Liver (tissue), 9 donors: ENCODE measurements around the gene NAV2. TPM values are rescaled to one million over a fixed set of nuclear protein-coding genes. Genes with fewer than 3 reads are reported as not detected.

Source experiments
- DNase-seq: peaks from one replicate; pipeline ENCODE4 v3.0.0-alpha.2; 2017; ENCODE audit warnings: low spot score
- H3K27ac ChIP-seq, 2 donors: one replicate each; pipeline ENCODE4 v1.7.0; 2013; ENCODE audit warnings: inconsistent platforms in 2 of 2, low read length in 2 of 2, control low read depth in 1 of 2, low read depth in 1 of 2, mild to moderate bottlenecking in 1 of 2
- H3K27me3 ChIP-seq, 4 donors: one replicate each; pipeline versions ENCODE4 v1.6.1 to v1.7.0; 2013; ENCODE audit warnings: low read length in 3 of 4, inconsistent platforms in 1 of 4, mild to moderate bottlenecking in 1 of 4, moderate library complexity in 1 of 4; ENCODE audit not compliant: control insufficient read depth in 4 of 4, insufficient read depth in 4 of 4
- H3K36me3 ChIP-seq, 4 donors: one replicate each; pipeline versions ENCODE4 v1.6.1 to v1.7.0; 2013; ENCODE audit warnings: low read length in 3 of 4, mild to moderate bottlenecking in 3 of 4, low read depth in 1 of 4, moderate library complexity in 1 of 4; ENCODE audit not compliant: control insufficient read depth in 4 of 4, insufficient read depth in 3 of 4
- H3K4me1 ChIP-seq, 4 donors: one replicate each; pipeline versions ENCODE4 v1.6.1 to v1.7.0; 2013; ENCODE audit warnings: low read length in 3 of 4, mild to moderate bottlenecking in 3 of 4, moderate library complexity in 1 of 4; ENCODE audit not compliant: control insufficient read depth in 4 of 4, insufficient read depth in 4 of 4
- H3K4me3 ChIP-seq, 3 donors: one replicate each; pipeline versions ENCODE4 v1.6.1 to v1.7.0; 2013; ENCODE audit warnings: low read length in 3 of 3, control low read depth in 1 of 3, low read depth in 1 of 3, mild to moderate bottlenecking in 1 of 3
- H3K9ac ChIP-seq, 2 donors: one replicate each; pipeline ENCODE4 v1.7.0; 2013; ENCODE audit warnings: low read length in 2 of 2, mild to moderate bottlenecking in 2 of 2, moderate library complexity in 2 of 2, control low read depth in 1 of 2, low read depth in 1 of 2
- H3K9me3 ChIP-seq, 4 donors: one replicate each; pipeline versions ENCODE4 v1.6.1 to v1.7.0; 2013; ENCODE audit warnings: low read length in 3 of 4; ENCODE audit not compliant: control insufficient read depth in 4 of 4
- EGR1 ChIP-seq, 2 donors: IDR thresholded peaks; 2 replicates each; pipeline ENCODE4 v1.6.1; 2016 to 2018; ENCODE audit warnings: antibody characterized with exemption in 2 of 2, low read depth in 2 of 2
- FOXA1 ChIP-seq: IDR thresholded peaks from 2 replicates; pipeline ENCODE4 v1.6.1; 2016; ENCODE audit warnings: antibody characterized with exemption
- FOXA2 ChIP-seq: IDR thresholded peaks from 2 replicates; pipeline ENCODE4 v1.6.1; 2016; ENCODE audit warnings: antibody characterized with exemption
- GABPA ChIP-seq, 2 donors: IDR thresholded peaks in 1 of 2; conservative IDR thresholded peaks in 1 of 2; 2 replicates each; pipeline ENCODE4 v1.6.1; 2016; ENCODE audit warnings: antibody characterized with exemption in 2 of 2, mild to moderate bottlenecking in 1 of 2, moderate library complexity in 1 of 2
- HNF4A ChIP-seq, 2 donors: conservative IDR thresholded peaks; 2 replicates each; pipeline ENCODE4 v1.6.1; 2016; ENCODE audit warnings: antibody characterized with exemption in 2 of 2, mild to moderate bottlenecking in 2 of 2
- HNF4G ChIP-seq: IDR thresholded peaks from 2 replicates; pipeline ENCODE4 v1.6.1; 2016; ENCODE audit warnings: antibody characterized with exemption
- JUND ChIP-seq, 2 donors: IDR thresholded peaks; 2 replicates each; pipeline ENCODE4 v1.6.1; 2016; ENCODE audit warnings: antibody characterized with exemption in 2 of 2
- MAX ChIP-seq: IDR thresholded peaks from 2 replicates; pipeline ENCODE4 v1.6.1; 2016; ENCODE audit warnings: antibody characterized with exemption
- NR2F2 ChIP-seq: IDR thresholded peaks from 2 replicates; pipeline ENCODE4 v1.6.1; 2016; ENCODE audit warnings: antibody characterized with exemption
- RAD21 ChIP-seq, 2 donors: IDR thresholded peaks; 2 replicates each; pipeline ENCODE4 v1.6.1; 2016; ENCODE audit warnings: antibody characterized with exemption in 2 of 2, mild to moderate bottlenecking in 2 of 2
- RXRA ChIP-seq, 2 donors: IDR thresholded peaks; 2 replicates each; pipeline ENCODE4 v1.6.1; 2017 to 2018; ENCODE audit warnings: antibody characterized with exemption in 2 of 2, mild to moderate bottlenecking in 1 of 2
- SP1 ChIP-seq: IDR thresholded peaks from 2 replicates; pipeline ENCODE4 v1.6.1; 2018; ENCODE audit warnings: antibody characterized with exemption, mild to moderate bottlenecking
- YY1 ChIP-seq: IDR thresholded peaks from 2 replicates; pipeline ENCODE4 v1.6.1; 2016; ENCODE audit warnings: antibody characterized with exemption, mild to moderate bottlenecking
- WGBS: extraction: QIAGEN DNeasy Blood & Tissue Kit; methylation state at CpG from one replicate; pipeline ENCODE4 v1.1.7; 2013; 5-methylcytosine and 5-hydroxymethylcytosine counted together
- polyA plus RNA-seq, 2 donors: library from polyadenylated mRNA; stranded (reverse) in 1 of 2; unstranded in 1 of 2; fragments of 200-250 nt in 1 of 2; fragments of >200 nt in 1 of 2; fragmentation: Nextera tagmentation in 1 of 2; extraction: Ambion mirVana in 1 of 2; gene quantifications; one replicate each; pipeline versions ENCODE4 v1.2.1 to v1.2.3, GENCODE V29; 2013 to 2015
- total RNA-seq, 2 donors: library from RNA; depleted of rRNA; stranded (reverse); fragments of >200 nt; gene quantifications; one replicate each; pipeline ENCODE4 v1.2.3, GENCODE V29; 2014
- TF ChIP-seq, protein P1 (sequence below): IDR thresholded peaks from 2 replicates; pipeline ENCODE4 v1.6.1; 2016; ENCODE audit warnings: antibody characterized with exemption, mild to moderate bottlenecking
- TF ChIP-seq, protein P2 (sequence below): IDR thresholded peaks from 2 replicates; pipeline ENCODE4 v1.6.1; 2016; ENCODE audit warnings: antibody characterized with exemption
- TF ChIP-seq, protein P3 (sequence below): IDR thresholded peaks from 2 replicates; pipeline ENCODE4 v1.6.1; 2016; ENCODE audit warnings: antibody characterized with exemption
- TF ChIP-seq, protein P4 (sequence below): fragments of 150-350 bp; IDR thresholded peaks from 2 replicates; pipeline ENCODE4 v1.5.1; 2017; ENCODE audit warnings: improper control_type of control experiment, low read depth, low read length; ENCODE audit not compliant: missing input control
- donor health status: healthy.
- donor health status: healthy.
- donor health status: healthy.
- donor health status: healthy.
- donor health status: healthy.

Gene NAV2
- total and polyA plus RNA-seq, 4 donors, result 6.3 to 20.5 (median 11.6) TPM

DNA sequence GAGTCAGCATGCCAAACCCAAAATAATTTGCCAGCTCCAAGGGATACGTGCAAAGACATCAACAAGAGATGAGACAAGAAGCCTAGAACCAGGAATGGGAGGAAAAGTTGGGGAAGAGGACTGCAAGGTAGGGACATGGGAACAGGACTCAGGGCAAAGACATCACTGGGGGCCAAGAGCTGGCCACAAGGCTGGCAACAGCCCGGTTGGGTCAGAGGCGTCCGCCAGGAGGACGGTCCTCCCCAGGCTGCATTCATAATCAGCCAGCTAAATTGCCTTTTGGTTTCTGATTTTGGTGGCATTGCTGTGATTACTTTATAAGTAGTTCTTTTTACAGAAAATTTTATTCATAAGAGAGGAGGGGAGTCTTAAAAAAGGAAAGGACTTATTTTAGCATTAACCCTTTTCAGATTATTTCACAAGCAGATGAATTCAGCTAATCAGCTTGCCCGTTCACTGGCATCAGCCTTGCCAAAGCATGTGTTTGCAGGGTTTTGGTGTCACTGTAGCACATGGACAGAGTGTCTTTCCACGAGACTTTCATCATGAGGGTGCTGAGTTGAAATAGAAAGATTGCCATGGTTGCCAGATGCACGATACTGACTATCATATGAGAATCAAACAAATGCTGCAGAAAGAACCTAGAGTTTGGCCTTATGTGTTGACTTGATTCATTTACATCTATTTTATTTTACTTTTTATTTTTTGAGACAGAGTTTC lies 23.2 kb upstream of the NAV2 start:
- TF ChIP-seq HNF4A (conservative IDR thresholded peaks at IDR 0.05) (no peak), FOXA1 (no peak), HNF4G (no peak), MAX (no peak), NR2F2 (no peak), FOXA2 (no peak)
- TF ChIP-seq, protein P1, sequence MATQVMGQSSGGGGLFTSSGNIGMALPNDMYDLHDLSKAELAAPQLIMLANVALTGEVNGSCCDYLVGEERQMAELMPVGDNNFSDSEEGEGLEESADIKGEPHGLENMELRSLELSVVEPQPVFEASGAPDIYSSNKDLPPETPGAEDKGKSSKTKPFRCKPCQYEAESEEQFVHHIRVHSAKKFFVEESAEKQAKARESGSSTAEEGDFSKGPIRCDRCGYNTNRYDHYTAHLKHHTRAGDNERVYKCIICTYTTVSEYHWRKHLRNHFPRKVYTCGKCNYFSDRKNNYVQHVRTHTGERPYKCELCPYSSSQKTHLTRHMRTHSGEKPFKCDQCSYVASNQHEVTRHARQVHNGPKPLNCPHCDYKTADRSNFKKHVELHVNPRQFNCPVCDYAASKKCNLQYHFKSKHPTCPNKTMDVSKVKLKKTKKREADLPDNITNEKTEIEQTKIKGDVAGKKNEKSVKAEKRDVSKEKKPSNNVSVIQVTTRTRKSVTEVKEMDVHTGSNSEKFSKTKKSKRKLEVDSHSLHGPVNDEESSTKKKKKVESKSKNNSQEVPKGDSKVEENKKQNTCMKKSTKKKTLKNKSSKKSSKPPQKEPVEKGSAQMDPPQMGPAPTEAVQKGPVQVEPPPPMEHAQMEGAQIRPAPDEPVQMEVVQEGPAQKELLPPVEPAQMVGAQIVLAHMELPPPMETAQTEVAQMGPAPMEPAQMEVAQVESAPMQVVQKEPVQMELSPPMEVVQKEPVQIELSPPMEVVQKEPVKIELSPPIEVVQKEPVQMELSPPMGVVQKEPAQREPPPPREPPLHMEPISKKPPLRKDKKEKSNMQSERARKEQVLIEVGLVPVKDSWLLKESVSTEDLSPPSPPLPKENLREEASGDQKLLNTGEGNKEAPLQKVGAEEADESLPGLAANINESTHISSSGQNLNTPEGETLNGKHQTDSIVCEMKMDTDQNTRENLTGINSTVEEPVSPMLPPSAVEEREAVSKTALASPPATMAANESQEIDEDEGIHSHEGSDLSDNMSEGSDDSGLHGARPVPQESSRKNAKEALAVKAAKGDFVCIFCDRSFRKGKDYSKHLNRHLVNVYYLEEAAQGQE, result no peak
- 83% methylated on average over 8 of the region's 8 CpGs for whole genome bisulfite sequencing
- H3K9ac ChIP-seq, result no peak overlapping the region

DNA sequence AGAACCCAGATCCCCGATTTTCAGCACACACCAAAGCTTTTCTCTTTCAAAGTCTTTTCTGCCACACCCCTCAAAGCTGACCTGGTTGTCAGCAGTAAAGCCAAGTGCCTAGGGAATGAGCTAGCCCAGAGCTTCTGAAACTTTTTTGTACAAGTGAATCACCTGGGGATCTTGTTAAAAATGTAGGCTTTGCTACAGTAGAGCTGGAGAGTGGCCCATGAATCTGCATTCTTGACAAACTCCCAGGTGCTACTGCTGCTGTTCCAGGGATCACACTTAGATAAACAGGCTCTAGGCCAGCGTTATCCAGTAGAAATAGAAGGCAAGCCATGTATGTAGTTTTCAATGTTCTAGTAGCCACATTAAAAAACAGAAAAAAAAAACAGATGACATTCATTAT lies 21.8 kb upstream of the NAV2 start:
- H3K4me3 ChIP-seq, result no peak overlapping the region
- no peak overlapping the region for H3K9ac ChIP-seq
- H3K36me3 ChIP-seq, result no peaks in the 10 kb centered on the region
- no peak for DNase-seq
- WGBS, result 85% methylated on average over 2 of the region's 2 CpGs
- no peaks in the 10 kb centered on the region for H3K27me3 ChIP-seq
- H3K27ac ChIP-seq, result no peak overlapping the region
- H3K4me1 ChIP-seq, result peaks cover 0 to 6% (median 4%) of the 10 kb centered on the region in 4 donors
- no peak for TF ChIP-seq YY1
- TF ChIP-seq, protein P2, sequence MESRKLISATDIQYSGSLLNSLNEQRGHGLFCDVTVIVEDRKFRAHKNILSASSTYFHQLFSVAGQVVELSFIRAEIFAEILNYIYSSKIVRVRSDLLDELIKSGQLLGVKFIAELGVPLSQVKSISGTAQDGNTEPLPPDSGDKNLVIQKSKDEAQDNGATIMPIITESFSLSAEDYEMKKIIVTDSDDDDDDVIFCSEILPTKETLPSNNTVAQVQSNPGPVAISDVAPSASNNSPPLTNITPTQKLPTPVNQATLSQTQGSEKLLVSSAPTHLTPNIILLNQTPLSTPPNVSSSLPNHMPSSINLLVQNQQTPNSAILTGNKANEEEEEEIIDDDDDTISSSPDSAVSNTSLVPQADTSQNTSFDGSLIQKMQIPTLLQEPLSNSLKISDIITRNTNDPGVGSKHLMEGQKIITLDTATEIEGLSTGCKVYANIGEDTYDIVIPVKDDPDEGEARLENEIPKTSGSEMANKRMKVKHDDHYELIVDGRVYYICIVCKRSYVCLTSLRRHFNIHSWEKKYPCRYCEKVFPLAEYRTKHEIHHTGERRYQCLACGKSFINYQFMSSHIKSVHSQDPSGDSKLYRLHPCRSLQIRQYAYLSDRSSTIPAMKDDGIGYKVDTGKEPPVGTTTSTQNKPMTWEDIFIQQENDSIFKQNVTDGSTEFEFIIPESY, result no peak
- no peak for TF ChIP-seq FOXA2
- no peak for TF ChIP-seq GABPA (IDR thresholded peaks at IDR 0.05 in 1 of 2, conservative IDR thresholded peaks at IDR 0.05 in 1 of 2)
- TF ChIP-seq EGR1 (IDR thresholded peaks at IDR 0.05; ENCODE audit: low read depth in 2 of 2), result no peak
- TF ChIP-seq HNF4G, result no peak
- TF ChIP-seq MAX, result no peak
- no peak for TF ChIP-seq HNF4A (conservative IDR thresholded peaks at IDR 0.05)
- TF ChIP-seq, protein P3, sequence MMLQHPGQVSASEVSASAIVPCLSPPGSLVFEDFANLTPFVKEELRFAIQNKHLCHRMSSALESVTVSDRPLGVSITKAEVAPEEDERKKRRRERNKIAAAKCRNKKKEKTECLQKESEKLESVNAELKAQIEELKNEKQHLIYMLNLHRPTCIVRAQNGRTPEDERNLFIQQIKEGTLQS, result no peak
- no peak for TF ChIP-seq RAD21 (IDR thresholded peaks at IDR 0.05)
- TF ChIP-seq FOXA1, result no peak
- no peak for TF ChIP-seq SP1
- no peak for TF ChIP-seq JUND (IDR thresholded peaks at IDR 0.05)
- TF ChIP-seq RXRA (IDR thresholded peaks at IDR 0.05), result no peak
- TF ChIP-seq, protein P1, result no peak
- no peak for TF ChIP-seq NR2F2
- TF ChIP-seq, protein P4, sequence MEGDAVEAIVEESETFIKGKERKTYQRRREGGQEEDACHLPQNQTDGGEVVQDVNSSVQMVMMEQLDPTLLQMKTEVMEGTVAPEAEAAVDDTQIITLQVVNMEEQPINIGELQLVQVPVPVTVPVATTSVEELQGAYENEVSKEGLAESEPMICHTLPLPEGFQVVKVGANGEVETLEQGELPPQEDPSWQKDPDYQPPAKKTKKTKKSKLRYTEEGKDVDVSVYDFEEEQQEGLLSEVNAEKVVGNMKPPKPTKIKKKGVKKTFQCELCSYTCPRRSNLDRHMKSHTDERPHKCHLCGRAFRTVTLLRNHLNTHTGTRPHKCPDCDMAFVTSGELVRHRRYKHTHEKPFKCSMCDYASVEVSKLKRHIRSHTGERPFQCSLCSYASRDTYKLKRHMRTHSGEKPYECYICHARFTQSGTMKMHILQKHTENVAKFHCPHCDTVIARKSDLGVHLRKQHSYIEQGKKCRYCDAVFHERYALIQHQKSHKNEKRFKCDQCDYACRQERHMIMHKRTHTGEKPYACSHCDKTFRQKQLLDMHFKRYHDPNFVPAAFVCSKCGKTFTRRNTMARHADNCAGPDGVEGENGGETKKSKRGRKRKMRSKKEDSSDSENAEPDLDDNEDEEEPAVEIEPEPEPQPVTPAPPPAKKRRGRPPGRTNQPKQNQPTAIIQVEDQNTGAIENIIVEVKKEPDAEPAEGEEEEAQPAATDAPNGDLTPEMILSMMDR, result no peak
- H3K9me3 ChIP-seq, result no peaks in the 10 kb centered on the region

More for the DNA sequence above, 23.2 kb upstream of the NAV2 start:
- Histone ChIP-seq H3K4me1 (peaks cover under 1 to 7% (median 5%) of the 10 kb centered on the region in 4 donors), H3K4me3 (no peak overlapping the region), H3K27ac (no peak overlapping the region), H3K27me3 (no peaks in the 10 kb centered on the region), H3K9me3 (no peaks in the 10 kb centered on the region), H3K36me3 (no peaks in the 10 kb centered on the region)
- no peak for DNase-seq
